Raji (cell line): Measurements from ENCODE around the gene ZNF74.

Experiments
- POLR2A ChIP-seq: IDR thresholded peaks from 2 replicates; pipeline ENCODE4 v1.6.1; 2011; ENCODE audit warnings: low read depth, low read length, control low read depth; ENCODE audit not compliant: insufficient read depth

The ZNF74 gene

GRCh38 chr22:20393705-20394476, at the start of gene ZNF74:
TSS of gene ZNF74 (plus strand) at chr22:20394151. CDS start at chr22:20394629, 478 bp downstream.
- TF ChIP-seq POLR2A = no peak

DNA sequence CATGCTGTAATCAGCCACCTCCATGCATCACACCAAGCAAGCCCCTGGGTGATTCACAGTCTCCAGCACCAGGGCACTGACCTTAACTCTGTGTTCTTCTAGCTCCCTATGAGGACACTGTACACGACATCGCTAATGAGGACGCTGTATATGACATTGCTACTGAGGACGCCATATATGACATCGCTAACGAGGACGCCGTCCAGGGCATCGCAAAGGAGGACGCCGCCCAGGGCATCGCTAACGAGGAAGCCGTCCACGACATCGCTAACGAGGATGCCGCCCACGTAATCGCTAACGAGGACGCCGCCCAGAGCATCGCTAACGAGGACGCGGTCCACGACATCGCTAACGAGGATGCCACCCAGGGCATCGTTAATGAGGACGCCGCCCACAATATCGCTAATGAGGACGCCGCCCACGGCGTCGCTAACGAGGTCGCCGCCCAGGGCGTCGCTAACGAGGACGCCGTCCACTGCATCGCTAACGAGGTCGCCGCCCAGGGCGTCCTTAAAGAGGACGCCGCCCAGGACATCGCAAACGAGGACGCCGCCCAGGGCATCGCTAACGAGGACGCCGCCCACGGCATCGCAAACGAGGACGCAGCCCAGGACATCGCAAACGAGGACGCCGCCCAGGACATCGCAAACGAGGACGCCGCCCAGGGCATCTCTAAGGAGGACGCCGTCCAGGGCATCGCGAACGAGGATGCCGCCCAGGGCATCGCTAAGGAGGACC, 39.5 kb upstream of the ZNF74 start:
- TF ChIP-seq POLR2A = no peak

DNA sequence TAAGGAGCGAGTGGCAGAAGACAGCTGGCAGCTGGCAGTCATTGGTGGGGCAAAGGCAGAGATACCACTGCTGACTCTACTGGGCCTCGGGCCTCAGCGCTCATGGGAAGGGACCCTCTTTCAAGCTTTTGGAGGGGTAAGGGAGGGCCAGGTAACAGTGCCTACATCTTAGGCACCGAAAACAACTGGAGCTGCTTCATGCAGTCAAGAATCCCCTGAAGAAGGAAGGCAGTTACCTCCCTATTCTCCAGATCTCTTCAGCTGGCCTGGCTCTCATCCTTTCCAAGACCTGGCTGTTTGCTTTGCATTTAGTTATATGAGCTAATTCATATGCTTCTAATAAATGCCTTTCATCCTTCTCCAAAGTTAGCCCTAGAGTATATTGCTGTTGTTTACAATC, 15.8 kb upstream of the ZNF74 start:
- TF ChIP-seq POLR2A = no peak

GRCh38 chr22:20380486-20380885, 13.5 kb upstream of the ZNF74 start:
- no peak for TF ChIP-seq POLR2A

DNA sequence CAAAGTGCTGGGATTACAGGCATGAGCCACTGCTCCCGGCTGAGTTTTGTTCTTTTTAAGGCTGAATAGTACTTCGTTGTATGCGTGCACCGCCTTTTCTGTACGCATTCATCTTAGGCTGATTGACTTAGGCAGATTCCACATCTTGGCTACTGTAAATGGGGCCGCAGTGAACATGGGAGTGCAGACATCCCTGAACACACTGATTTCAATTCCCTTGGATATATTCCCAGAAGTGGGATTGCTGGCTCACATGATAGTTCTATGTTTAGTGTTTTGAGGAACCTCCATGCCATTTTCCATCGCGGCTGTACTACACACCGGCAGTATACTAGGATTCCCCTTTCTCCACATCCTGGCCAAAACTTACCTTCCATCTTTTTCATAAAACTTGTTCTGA, 10.4 kb upstream of the ZNF74 start:
- TF ChIP-seq POLR2A = no peak

DNA sequence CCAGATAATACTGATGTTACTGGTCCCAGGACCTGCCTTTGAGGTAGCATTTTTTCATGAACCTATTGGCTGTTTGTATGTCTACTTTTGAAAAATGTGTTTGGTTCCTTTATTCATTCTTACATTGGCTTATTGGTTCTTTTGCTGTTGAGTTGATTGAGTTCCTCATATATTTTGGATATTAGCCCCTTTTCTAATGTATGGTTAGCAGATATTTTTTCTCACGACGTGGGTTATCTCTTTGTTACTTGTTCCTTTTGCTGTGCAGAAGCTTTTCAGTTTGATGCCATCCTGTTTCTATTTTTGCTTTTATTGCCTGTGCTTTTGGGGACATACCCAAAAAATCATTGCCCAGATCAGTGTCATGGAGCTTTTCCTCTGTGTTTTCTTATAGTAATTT, 9.8 kb upstream of the ZNF74 start:
- no peak for TF ChIP-seq POLR2A

DNA sequence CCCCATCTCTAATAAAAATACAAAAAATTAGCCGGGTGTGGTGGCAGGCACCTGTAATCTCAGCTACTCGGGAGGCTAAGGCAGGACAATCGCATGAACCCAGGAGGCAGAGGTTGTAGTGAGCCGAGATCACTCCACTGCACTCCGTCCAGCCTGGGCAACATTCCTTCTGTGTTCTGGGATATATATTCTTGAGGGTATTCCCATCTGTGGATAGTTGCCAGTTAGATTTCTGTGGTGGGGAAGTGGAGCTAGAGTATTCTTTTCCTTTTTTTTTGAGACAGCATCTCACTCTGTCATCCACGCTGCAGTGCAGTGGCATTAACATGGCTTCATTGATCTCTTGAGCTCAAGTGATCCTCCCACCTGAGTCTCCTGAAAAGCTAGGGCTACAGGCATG, 9.1 kb upstream of the ZNF74 start:
- TF ChIP-seq POLR2A = no peak

GRCh38 chr22:20386336-20386735, 7.6 kb upstream of the ZNF74 start:
- no peak for TF ChIP-seq POLR2A

DNA sequence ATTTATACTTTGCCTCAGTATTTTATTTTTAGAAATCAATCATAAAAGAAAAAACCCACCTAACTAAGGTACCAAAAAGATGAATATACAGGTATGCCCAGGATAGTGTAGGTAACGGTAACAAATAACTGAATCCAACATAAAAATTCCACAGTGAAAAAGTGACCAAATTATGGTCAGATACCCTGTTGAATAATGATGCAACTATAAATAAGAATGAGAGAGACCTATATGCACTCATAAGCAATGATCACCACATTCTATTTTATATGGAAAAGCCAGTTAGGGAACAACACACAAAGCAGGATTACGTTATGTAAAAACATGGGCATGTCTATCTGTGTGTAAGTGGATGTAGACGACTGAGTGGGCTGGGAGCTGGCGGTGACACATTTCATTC, 7.0 kb upstream of the ZNF74 start:
- TF ChIP-seq POLR2A = no peak

DNA sequence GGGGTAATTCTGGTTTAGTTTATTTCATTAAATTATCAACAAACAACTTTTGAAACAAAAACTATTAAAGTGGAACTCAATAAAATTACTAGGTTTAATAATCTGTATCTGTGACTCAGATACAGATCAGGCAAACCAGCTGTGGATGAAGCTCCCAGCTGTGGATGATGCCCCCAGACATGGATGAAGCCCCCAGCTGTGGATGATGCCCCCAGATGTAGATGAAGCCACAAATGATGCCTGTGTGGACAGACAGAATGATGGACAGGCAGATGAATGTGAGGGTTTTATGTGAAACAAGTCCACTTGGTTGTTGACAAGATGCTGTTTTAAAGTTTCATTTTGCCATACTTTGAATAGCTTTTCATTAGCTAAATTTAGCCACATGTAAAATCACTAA, 5.8 kb upstream of the ZNF74 start:
- no peak for TF ChIP-seq POLR2A

- no peak for TF ChIP-seq POLR2A
Measured at GRCh38 chr22:20389288-20389687, 4.7 kb upstream of the ZNF74 start.

GRCh38 chr22:20390394-20390907, 3.5 kb upstream of the ZNF74 start:
- no peak for TF ChIP-seq POLR2A

GRCh38 chr22:20391222-20391621, 2.7 kb upstream of the ZNF74 start:
- no peak for TF ChIP-seq POLR2A

DNA sequence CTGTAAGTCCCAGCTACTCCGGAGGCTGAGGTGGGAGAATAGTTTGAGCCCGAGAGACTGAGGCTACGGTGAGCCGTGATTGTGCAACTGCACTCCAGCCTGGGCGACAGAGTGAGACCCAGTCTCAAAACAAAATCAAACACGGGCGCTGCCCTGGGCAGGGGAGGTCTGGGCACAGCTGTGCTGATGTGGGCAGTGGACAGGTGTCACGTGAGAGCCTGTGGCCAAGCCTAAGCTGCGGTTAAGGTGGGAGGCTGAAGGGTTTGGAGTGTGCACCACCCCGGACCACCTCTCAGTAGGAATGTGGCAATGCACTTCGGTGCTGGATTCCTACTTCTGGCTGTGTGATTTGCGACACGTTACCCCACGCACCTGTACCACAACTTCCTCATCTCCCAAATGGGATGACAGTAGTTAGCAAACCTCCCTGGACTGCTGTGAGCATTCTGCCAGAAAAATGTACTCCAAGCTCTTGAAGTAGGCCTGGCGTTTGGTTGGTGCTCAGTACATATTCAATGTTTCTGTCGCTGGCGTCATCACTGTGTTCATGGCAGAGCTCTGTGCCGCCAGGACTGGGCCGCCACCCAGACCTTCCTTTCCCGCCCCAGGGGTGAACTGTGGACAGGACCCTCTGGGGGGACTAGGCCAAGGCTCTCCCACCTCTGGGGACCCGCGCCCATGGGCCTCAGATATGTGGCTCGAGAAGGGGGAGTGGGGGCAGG, 807 bp upstream of the ZNF74 start:
- no peak for TF ChIP-seq POLR2A

GRCh38 chr22:20395181-20395906, 1.4 kb downstream of the ZNF74 start:
- no peak for TF ChIP-seq POLR2A
